Measurements from ENCODE around the gene CDK5R2.

CDK5R2 gene

GRCh38 chr2:218988650-218989049, 29.2 kb downstream of the CDK5R2 start:
- Histone ChIP-seq H3K36me3 (no peaks in the 10 kb centered on the region), H3K9me3 (ENCODE audit: severe bottlenecking) (no peaks in the 10 kb centered on the region), H3K27me3 (ENCODE audit: insufficient read depth, low read depth, severe bottlenecking) (no peaks in the 10 kb centered on the region), H3K27ac (no peak overlapping the region), H3K4me3 (ENCODE audit: low read depth, low read length) (no peak overlapping the region)
- DNase-seq = no peak
- TF ChIP-seq, protein P1, sequence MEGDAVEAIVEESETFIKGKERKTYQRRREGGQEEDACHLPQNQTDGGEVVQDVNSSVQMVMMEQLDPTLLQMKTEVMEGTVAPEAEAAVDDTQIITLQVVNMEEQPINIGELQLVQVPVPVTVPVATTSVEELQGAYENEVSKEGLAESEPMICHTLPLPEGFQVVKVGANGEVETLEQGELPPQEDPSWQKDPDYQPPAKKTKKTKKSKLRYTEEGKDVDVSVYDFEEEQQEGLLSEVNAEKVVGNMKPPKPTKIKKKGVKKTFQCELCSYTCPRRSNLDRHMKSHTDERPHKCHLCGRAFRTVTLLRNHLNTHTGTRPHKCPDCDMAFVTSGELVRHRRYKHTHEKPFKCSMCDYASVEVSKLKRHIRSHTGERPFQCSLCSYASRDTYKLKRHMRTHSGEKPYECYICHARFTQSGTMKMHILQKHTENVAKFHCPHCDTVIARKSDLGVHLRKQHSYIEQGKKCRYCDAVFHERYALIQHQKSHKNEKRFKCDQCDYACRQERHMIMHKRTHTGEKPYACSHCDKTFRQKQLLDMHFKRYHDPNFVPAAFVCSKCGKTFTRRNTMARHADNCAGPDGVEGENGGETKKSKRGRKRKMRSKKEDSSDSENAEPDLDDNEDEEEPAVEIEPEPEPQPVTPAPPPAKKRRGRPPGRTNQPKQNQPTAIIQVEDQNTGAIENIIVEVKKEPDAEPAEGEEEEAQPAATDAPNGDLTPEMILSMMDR (IDR thresholded peaks at IDR 0.05; ENCODE audit: low read depth, low read length) = no peak

- DNase-seq = no peak
- no peak overlapping the region for H3K27ac ChIP-seq
- H3K36me3 ChIP-seq = no peaks in the 10 kb centered on the region
- H3K27me3 ChIP-seq (ENCODE audit: insufficient read depth, low read depth, severe bottlenecking) = no peaks in the 10 kb centered on the region
- TF ChIP-seq, protein P1 (IDR thresholded peaks at IDR 0.05; ENCODE audit: low read depth, low read length) = no peak
- H3K4me3 ChIP-seq (ENCODE audit: low read depth, low read length) = no peak overlapping the region
- H3K9me3 ChIP-seq (ENCODE audit: severe bottlenecking) = no peaks in the 10 kb centered on the region
These were observed 30.6 kb downstream of the CDK5R2 start for GRCh38 chr2:218990052-218990451.

DNA sequence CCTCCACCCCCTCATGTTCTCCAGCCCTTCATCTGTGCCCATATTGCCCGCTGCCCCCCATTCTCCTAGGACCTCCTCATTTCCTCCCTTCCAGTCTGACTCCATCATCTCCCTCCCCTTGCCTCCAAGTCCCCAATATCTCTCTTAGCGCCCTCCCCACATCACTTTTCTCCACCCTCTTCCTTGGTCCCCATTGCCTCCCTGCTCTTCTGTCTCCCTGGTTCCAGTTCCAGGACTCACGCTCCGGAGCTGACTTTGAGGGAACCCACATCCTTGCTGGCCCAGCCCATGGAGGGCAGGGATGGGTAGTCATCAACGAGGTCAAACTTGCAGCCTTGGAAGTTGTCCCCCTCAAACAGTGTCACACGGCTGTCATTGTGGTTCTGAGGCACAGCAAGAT, 31.1 kb downstream of the CDK5R2 start:
- no peaks in the 10 kb centered on the region for H3K27me3 ChIP-seq (ENCODE audit: insufficient read depth, low read depth, severe bottlenecking)

DNA sequence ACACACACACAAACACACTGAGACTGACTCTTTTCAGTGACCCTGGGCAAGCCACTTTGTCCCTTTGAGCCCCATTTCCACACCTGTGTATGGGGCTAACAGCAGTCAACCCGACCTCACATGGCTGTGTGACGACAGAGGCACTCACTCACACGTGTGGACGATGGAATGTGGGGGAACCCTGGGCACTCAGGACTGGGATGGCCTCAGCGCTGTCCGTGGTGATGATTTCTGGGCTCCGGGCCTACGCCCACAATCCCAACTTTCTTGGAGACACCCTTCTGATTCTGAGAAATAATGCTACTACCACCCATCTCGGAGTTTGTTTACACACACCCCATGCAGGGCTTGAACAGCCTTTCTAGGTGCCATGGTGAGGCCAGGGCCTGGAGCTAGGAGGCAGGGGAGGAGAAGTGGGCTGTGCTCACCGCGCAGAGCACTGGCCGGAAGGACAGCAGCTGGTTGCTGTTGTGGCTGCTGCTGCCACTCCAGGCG, 32.3 kb downstream of the CDK5R2 start:
- no peak overlapping the region for H3K27ac ChIP-seq
- no peaks in the 10 kb centered on the region for H3K36me3 ChIP-seq
- H3K27me3 ChIP-seq (ENCODE audit: insufficient read depth, low read depth, severe bottlenecking) = no peaks in the 10 kb centered on the region
- H3K9me3 ChIP-seq (ENCODE audit: severe bottlenecking) = no peaks in the 10 kb centered on the region
- TF ChIP-seq, protein P1 (IDR thresholded peaks at IDR 0.05; ENCODE audit: low read depth, low read length) = no peak
- no peak overlapping the region for H3K4me3 ChIP-seq (ENCODE audit: low read depth, low read length)
- no peak for DNase-seq

More for the DNA sequence above, 31.1 kb downstream of the CDK5R2 start:
- no peaks in the 10 kb centered on the region for H3K36me3 ChIP-seq
- no peak for DNase-seq
- H3K27ac ChIP-seq = no peak overlapping the region
- no peaks in the 10 kb centered on the region for H3K9me3 ChIP-seq (ENCODE audit: severe bottlenecking)
- no peak overlapping the region for H3K4me3 ChIP-seq (ENCODE audit: low read depth, low read length)
- TF ChIP-seq, protein P1 (IDR thresholded peaks at IDR 0.05; ENCODE audit: low read depth, low read length) = no peak

DNA sequence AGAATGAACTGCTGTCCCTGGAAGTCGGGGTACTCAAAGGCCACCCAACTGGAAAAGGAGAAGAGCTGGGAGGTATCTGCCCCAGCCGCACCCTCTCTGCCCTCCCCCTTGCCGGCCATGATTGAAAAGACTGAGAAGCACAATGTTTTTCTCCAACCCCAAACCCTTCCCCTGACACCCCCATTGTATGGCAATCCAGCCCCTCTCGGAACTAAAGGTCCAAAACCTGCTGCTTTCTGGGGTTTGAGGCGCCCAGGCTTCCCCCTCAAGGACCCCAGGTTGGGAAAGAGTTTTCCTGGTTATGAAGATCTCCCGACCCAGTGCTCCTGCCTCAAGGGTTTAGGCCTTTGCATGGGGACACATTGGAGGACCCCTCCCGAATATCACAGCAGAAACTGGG, 32.7 kb downstream of the CDK5R2 start:
- no peaks in the 10 kb centered on the region for H3K27me3 ChIP-seq (ENCODE audit: insufficient read depth, low read depth, severe bottlenecking)
- H3K27ac ChIP-seq = no peak overlapping the region
- H3K36me3 ChIP-seq = no peaks in the 10 kb centered on the region
- no peak for DNase-seq
- no peak overlapping the region for H3K4me3 ChIP-seq (ENCODE audit: low read depth, low read length)
- H3K9me3 ChIP-seq (ENCODE audit: severe bottlenecking) = no peaks in the 10 kb centered on the region
- TF ChIP-seq, protein P1 (IDR thresholded peaks at IDR 0.05; ENCODE audit: low read depth, low read length) = no peak

- H3K9me3 ChIP-seq (ENCODE audit: severe bottlenecking) = no peaks in the 10 kb centered on the region
- no peak for DNase-seq
- H3K4me3 ChIP-seq (ENCODE audit: low read depth, low read length) = no peak overlapping the region
- H3K27ac ChIP-seq = no peak overlapping the region
- TF ChIP-seq, protein P1 (IDR thresholded peaks at IDR 0.05; ENCODE audit: low read depth, low read length) = no peak
- no peaks in the 10 kb centered on the region for H3K36me3 ChIP-seq
- H3K27me3 ChIP-seq (ENCODE audit: insufficient read depth, low read depth, severe bottlenecking) = no peaks in the 10 kb centered on the region
These were observed 33.4 kb downstream of the CDK5R2 start for GRCh38 chr2:218992703-218993344.

Data from WERI-Rb-1 (cell line).